GM12878 (cell line): ENCODE results near the gene RIOX2. TPM values are rescaled to one million over a fixed set of nuclear protein-coding genes. Genes with fewer than 3 reads are reported as not detected.
A peak's percentile ranks its signal among the peaks of the same experiment; 100 is the strongest.

Experiments
- ATAC-seq: fragments of 200-7000 bp; cut with Tn5 transposase; 3 replicates; pipeline ENCODE4 v1.9.1; 2020; ENCODE audit warnings: mild to moderate bottlenecking, moderate library complexity
- BruUV-seq: library from RNA; stranded (reverse); fragments of 400-500 nt; replicated peaks from 2 replicates; lab custom pipeline; 2021; lab: Mats Ljungman, UMichigan
- CTCF ChIA-PET: fragments of 300-600 bp; sonication (Branson Sonifier 250); formaldehyde crosslinking; extraction: SDS; loops from one replicate; lab custom pipeline; 2021; ENCODE audit warnings: inconsistent platforms; lab: Yijun Ruan, JAX
- POLR2A ChIA-PET: fragments of 350-600 bp; formaldehyde crosslinking; extraction: SDS; loops from one replicate; lab custom pipeline; 2021; ENCODE audit warnings: inconsistent platforms; lab: Charles Lee
- RAD21 ChIA-PET: fragments of 300-600 bp; sonication (Branson Sonifier 250); formaldehyde crosslinking; loops from one replicate; lab custom pipeline; 2023; ENCODE audit warnings: antibody characterized with exemption; ENCODE audit not compliant: unreplicated experiment; lab: Charles Lee
- SMC1A ChIA-PET: fragments of 300-600 bp; sonication (Branson Sonifier 250); formaldehyde crosslinking; loops from one replicate; lab custom pipeline; 2023; ENCODE audit not compliant: unreplicated experiment, uncharacterized antibody; lab: Charles Lee
- DNase-seq: peaks from one replicate; pipeline ENCODE4 v3.0.0-alpha.2; 2011; ENCODE audit warnings: low read depth, low spot score
- FAIRE-seq: peaks from 3 replicates; lab custom pipeline; 2011; peaks lifted over from hg19 to GRCh38; lab: Jason Lieb, UNC
- H2AFZ ChIP-seq: 2 replicates; pipeline ENCODE4 v1.6.0; 2011; ENCODE audit warnings: low read depth, low read length, control low read depth; ENCODE audit not compliant: control insufficient read depth
- H3K27ac ChIP-seq: 2 replicates; pipeline ENCODE4 v1.5.1; 2011; ENCODE audit warnings: control low read depth; ENCODE audit not compliant: control insufficient read depth, insufficient read depth
- H3K27me3 ChIP-seq, 2 experiments: replicated peaks in 1 of 2; 2 replicates each; pipeline versions ENCODE4 v1.6.0 to v1.6.1; 2011; ENCODE audit warnings: low read length in 1 of 2; ENCODE audit not compliant: control insufficient read depth in 2 of 2, insufficient read depth in 2 of 2
- H3K36me3 ChIP-seq, 2 experiments: 2 replicates each; pipeline ENCODE4 v1.5.1; 2011; ENCODE audit warnings: low read length in 1 of 2; ENCODE audit not compliant: control insufficient read depth in 2 of 2, insufficient read depth in 2 of 2
- H3K4me1 ChIP-seq: 2 replicates; pipeline ENCODE4 v1.6.1; 2011; ENCODE audit warnings: mild to moderate bottlenecking, low read length, moderate library complexity, mixed read lengths; ENCODE audit not compliant: control insufficient read depth, insufficient read depth
- H3K4me2 ChIP-seq: 2 replicates; pipeline ENCODE4 v1.6.0; 2011; ENCODE audit warnings: control low read depth; ENCODE audit not compliant: control insufficient read depth, insufficient read depth
- H3K4me3 ChIP-seq: fragments of 200-600 bp; sonication (generic); 2 replicates; pipeline ENCODE4 v1.5.1; 2016
- H3K79me2 ChIP-seq: 2 replicates; pipeline ENCODE4 v1.6.0; 2011; ENCODE audit warnings: low read length; ENCODE audit not compliant: control insufficient read depth, insufficient read depth
- H3K9ac ChIP-seq: 2 replicates; pipeline ENCODE4 v1.8.0; 2011; ENCODE audit warnings: low read length, control low read depth, mixed read lengths; ENCODE audit not compliant: control insufficient read depth, insufficient read depth
- H3K9me3 ChIP-seq: replicated peaks from 3 replicates; pipeline ENCODE4 v1.5.1; 2011; ENCODE audit warnings: mild to moderate bottlenecking, low read length; ENCODE audit not compliant: control insufficient read depth, insufficient read depth
- H4K20me1 ChIP-seq: 2 replicates; pipeline ENCODE4 v1.6.0; 2011; ENCODE audit not compliant: control insufficient read depth, insufficient read depth
- BACH1 ChIP-seq: fragments of 450-650 bp; IDR thresholded peaks from 2 replicates; pipeline ENCODE4 v1.6.1; 2017; ENCODE audit warnings: mild to moderate bottlenecking, borderline replicate concordance
- CHD4 ChIP-seq: fragments of 200-600 bp; sonication (generic); IDR thresholded peaks from 2 replicates; pipeline ENCODE4 v1.6.1; 2016; ENCODE audit warnings: mild to moderate bottlenecking
- CREB1 ChIP-seq: IDR thresholded peaks from 2 replicates; pipeline ENCODE4 v1.6.1; 2012; ENCODE audit warnings: low read depth, mild to moderate bottlenecking, inconsistent platforms
- DPF2 ChIP-seq: fragments of 450-650 bp; IDR thresholded peaks from 2 replicates; pipeline ENCODE4 v1.6.1; 2017; ENCODE audit warnings: mild to moderate bottlenecking
- FOS ChIP-seq: IDR thresholded peaks from 3 replicates; pipeline ENCODE4 v1.6.1; 2011; ENCODE audit warnings: borderline replicate concordance; ENCODE audit not compliant: insufficient read length; ENCODE audit errors: extremely low read depth
- FOXM1 ChIP-seq: IDR thresholded peaks from 2 replicates; pipeline ENCODE4 v1.6.1; 2012; ENCODE audit warnings: low read depth, mild to moderate bottlenecking, inconsistent platforms, low read length, moderate library complexity
- MTA2 ChIP-seq: fragments of 450-650 bp; IDR thresholded peaks from 2 replicates; pipeline ENCODE4 v1.6.1; 2016; ENCODE audit warnings: low read depth, mild to moderate bottlenecking, moderate library complexity
- POLR2A ChIP-seq: IDR thresholded peaks from 2 replicates; pipeline ENCODE4 v1.6.1; 2011; ENCODE audit warnings: low read depth, mild to moderate bottlenecking, low read length
- POLR2AphosphoS2 ChIP-seq: IDR thresholded peaks from 2 replicates; pipeline ENCODE4 v1.6.1; 2011; ENCODE audit warnings: low read depth, mild to moderate bottlenecking, low read length, improper control_type of control experiment, moderate library complexity
- RBBP5 ChIP-seq: fragments of 200-600 bp; sonication (generic); conservative IDR thresholded peaks from 2 replicates; pipeline ENCODE4 v1.6.1; 2016
- SIX5 ChIP-seq: IDR thresholded peaks from 2 replicates; pipeline ENCODE4 v1.6.1; 2011; ENCODE audit warnings: mild to moderate bottlenecking, low read depth, low read length, moderate library complexity; ENCODE audit not compliant: severe bottlenecking
- STAT3 ChIP-seq: IDR thresholded peaks from 2 replicates; pipeline ENCODE4 v1.6.1; 2011; ENCODE audit warnings: low read depth, low read length, improper control_type of control experiment
- ZNF217 ChIP-seq: fragments of 450-650 bp; IDR thresholded peaks from 2 replicates; pipeline ENCODE4 v1.6.1; 2017; ENCODE audit warnings: antibody characterized with exemption, mild to moderate bottlenecking
- ZNF274 ChIP-seq: IDR thresholded peaks from one replicate; pipeline ENCODE4 v1.8.0; 2011; ENCODE audit not compliant: insufficient read length, insufficient read depth
- ZNF592 ChIP-seq: fragments of 450-650 bp; IDR thresholded peaks from 2 replicates; pipeline ENCODE4 v1.6.1; 2017; ENCODE audit warnings: mild to moderate bottlenecking, moderate library complexity
- ZZZ3 ChIP-seq: IDR thresholded peaks from 2 replicates; pipeline ENCODE4 v1.6.1; 2011; ENCODE audit warnings: low read depth; ENCODE audit not compliant: control insufficient read depth, insufficient read length
- WGBS: methylation state at CpG from one replicate; pipeline ENCODE4 v1.1.6; 2016; ENCODE audit warnings: low lambda C conversion rate; ENCODE audit not compliant: insufficient replicate concordance, insufficient coverage; ENCODE audit errors: missing lambda C conversion rate; 5-methylcytosine and 5-hydroxymethylcytosine counted together
- in situ Hi-C: fragments of 300-500 bp; cut with MboI; formaldehyde crosslinking; loops from 9 replicates; pipeline ENCODE4 v1.14.3; 2018; ENCODE audit warnings: mixed read lengths
- intact Hi-C: fragments of 100-400 bp; cut with micrococcal nuclease; formaldehyde crosslinking; loops from one replicate; pipeline ENCODE4 v1.14.2; 2022; ENCODE audit not compliant: unreplicated experiment
- polyA plus RNA-seq, 11 experiments: library from polyadenylated mRNA; depleted of rRNA in 4 of 11; unstranded in 6 of 11; stranded (reverse) in 5 of 11; fragments of >200 nt; fragmentation: Nextera tagmentation in 4 of 11; fragmentation: Illumina TruSeq in 1 of 11; extraction: Ambion mirVana in 4 of 11; extraction: Trizol in 1 of 11; gene quantifications; 1 replicate in 1 of 11; 2 replicates in 10 of 11; pipeline versions ENCODE4 v1.2.1 to v1.2.3, GENCODE V29; 2011 to 2016; ENCODE audit warnings: inconsistent platforms in 2 of 11, missing spikeins in 2 of 11, low read depth in 1 of 11
- total RNA-seq, 4 experiments: library from RNA; depleted of rRNA in 3 of 4; stranded (reverse); fragments of >200 nt in 3 of 4; fragmentation: Illumina TruSeq in 1 of 4; extraction: Trizol in 1 of 4; gene quantifications; 2 replicates each; pipeline versions ENCODE4 v1.2.1 to v1.2.3, GENCODE V29; 2013 to 2021

Gene RIOX2
- total and polyA plus RNA-seq, 10 of the 15 experiments (the other 5 are each of a cell fraction or from before 2014, with no cell fraction given), result 24.1 to 52.6 (median 44.0) TPM

- RAD21 ChIA-PET, result interaction anchor here (1.1 kb wide), 1 partner anchor 25 kb away, joined by 5 read pairs; no protein-coding TSS in a partner anchor
Measured at GRCh38 chr3:97996988-97997387, 24.8 kb upstream of the RIOX2 start.

More at GRCh38 chr3:97996988-97997387, 24.8 kb upstream of the RIOX2 start:
- ChIA-PET POLR2A (no interaction called here), SMC1A (interaction anchor here (1.0 to 1.3 kb wide), 3 partner anchors 10 to 293 kb away, joined by 3 read pairs; no protein-coding TSS in a partner anchor), CTCF (interaction anchor here (0.7 to 1.3 kb wide), 3 partner anchors 13 to 24 kb away, joined by 3 to 4 read pairs (median 3); no protein-coding TSS in a partner anchor)
- 0 out of 3 replicates have a peak, but pooled peaks have one; percentile 24 for ATAC-seq
- no peaks in the 10 kb centered on the region for H3K36me3 ChIP-seq
- WGBS, result 46% methylated on average over 4 of the region's 4 CpGs
- no peaks in the 10 kb centered on the region for H4K20me1 ChIP-seq
- H2AFZ ChIP-seq, result peak overlapping the region; percentile 41
- H3K27me3 ChIP-seq, result no peaks in the 10 kb centered on the region
- no TSS peak for BruUV-seq
- in situ Hi-C loops (no loop called here), intact Hi-C loops (no loop called here)
- no peak overlapping the region for H3K9ac ChIP-seq
- no peak overlapping the region for H3K4me2 ChIP-seq
- TF ChIP-seq ZNF217 (no peak), FOS (no peak), CHD4 (no peak), STAT3 (no peak), ZNF274 (no peak), ZNF592 (no peak), SIX5 (no peak), MTA2 (no peak), POLR2AphosphoS2 (no peak), DPF2 (no peak), ZZZ3 (no peak), FOXM1 (no peak), BACH1 (no peak), RBBP5 (no peak), CREB1 (no peak), POLR2A (no peak)
- no peak for FAIRE-seq
- H3K4me1 ChIP-seq, result no peaks in the 10 kb centered on the region
- no peaks in the 10 kb centered on the region for H3K9me3 ChIP-seq
- H3K79me2 ChIP-seq, result no peaks in the 10 kb centered on the region
- no peak overlapping the region for H3K27ac ChIP-seq
- no peak overlapping the region for H3K4me3 ChIP-seq
- DNase-seq, result no peak
